Ovary (tissue), 9 donors: ENCODE measurements around the gene NLRP9. TPM values are rescaled to one million over a fixed set of nuclear protein-coding genes. Genes with fewer than 3 reads are reported as not detected.

Source experiments
- DNase-seq, 5 donors: peaks; one replicate each; pipeline ENCODE4 v3.0.0-alpha.2; 2019 to 2020
- H3K27ac ChIP-seq, 2 donors: fragments of 200-600 bp; one replicate each; pipeline versions ENCODE4 v1.5.1 to v1.8.0; 2019 to 2022
- H3K27me3 ChIP-seq: fragments of 200-600 bp; one replicate; pipeline ENCODE4 v1.8.0; 2022
- H3K36me3 ChIP-seq: fragments of 200-600 bp; sonication (generic); one replicate; pipeline ENCODE4 v1.5.1; 2019
- H3K4me1 ChIP-seq: one replicate; pipeline ENCODE4 v1.8.1; 2013; ENCODE audit warnings: mild to moderate bottlenecking, moderate library complexity; ENCODE audit not compliant: insufficient read depth
- H3K4me3 ChIP-seq: fragments of 200-600 bp; sonication (generic); one replicate; pipeline ENCODE4 v1.5.1; 2017
- H3K9me3 ChIP-seq, 2 donors: fragments of 200-600 bp in 1 of 2; sonication (generic) in 1 of 2; one replicate each; pipeline versions ENCODE4 v1.5.1 to v1.8.1; 2013 to 2019; ENCODE audit warnings: mild to moderate bottlenecking in 1 of 2, moderate library complexity in 1 of 2
- EP300 ChIP-seq: sonication (generic); formaldehyde crosslinking; IDR thresholded peaks from one replicate; pipeline ENCODE4 v1.6.1; 2017; ENCODE audit warnings: antibody characterized with exemption
- POLR2A ChIP-seq: fragments of 450-650 bp; IDR thresholded peaks from one replicate; pipeline ENCODE4 v1.6.1; 2017; ENCODE audit warnings: antibody characterized with exemption, mild to moderate bottlenecking, moderate library complexity
- WGBS, 3 donors: extraction: QIAGEN DNeasy Blood & Tissue Kit in 1 of 3; methylation state at CpG; one replicate each; pipeline versions ENCODE4 v1.1.5 to v1.1.7; 2013 to 2017; 5-methylcytosine and 5-hydroxymethylcytosine counted together
- intact Hi-C, 4 donors: fragments of 100-400 bp; cut with DNase I; formaldehyde crosslinking; loops; one replicate each; pipeline versions ENCODE4 v1.11.0 to v1.15.1; 2022 to 2023
- polyA plus RNA-seq, 2 donors: library from polyadenylated mRNA; stranded (reverse); fragments of 200-250 nt in 1 of 2; fragments of 350-450 nt in 1 of 2; fragmentation: Illumina TruSeq in 1 of 2; extraction: RNeasy Lipid Tissue Mini Kit (QIAGEN cat#74804) in 1 of 2; gene quantifications; one replicate each; pipeline ENCODE4 v1.2.3, GENCODE V29; 2013 to 2014
- total RNA-seq, 7 donors: library from RNA; depleted of rRNA in 2 of 7; stranded (reverse); fragments of >200 nt in 2 of 7; fragmentation: NEBNext Ultra II Directional in 3 of 7; extraction: Animal tissue kit (Norgen Biotek cat#: 25700) in 3 of 7; gene quantifications; one replicate each; pipeline versions ENCODE4 v1.1.0 to v1.2.4, GENCODE V29; 2016 to 2023
- TF ChIP-seq, protein P1 (sequence below), 3 donors: fragments of 450-650 bp in 2 of 3; fragments of 200-600 bp in 1 of 3; IDR thresholded peaks; one replicate each; pipeline versions ENCODE4 v1.5.1 to v1.8.0; 2016 to 2022; ENCODE audit warnings: antibody characterized with exemption in 3 of 3, mild to moderate bottlenecking in 1 of 3
- donor health status: DM: no; HTN: no; CAD: no; lungs with moderate emphysema.
- donor health status: DM: no; HTN: no; CAD: no.
- donor health status: Bipolar disorder and iron deficiency.
- donor health status: DM: yes; HTN: yes; CAD: no.
- donor health status: DM: no; HTN: no; CAD: no.
- donor health status: DM: yes; HTN: yes; CAD: no.

The NLRP9 gene
- total and polyA plus RNA-seq, 9 donors: 0.17 to 0.80 TPM; not detected in 7

DNA sequence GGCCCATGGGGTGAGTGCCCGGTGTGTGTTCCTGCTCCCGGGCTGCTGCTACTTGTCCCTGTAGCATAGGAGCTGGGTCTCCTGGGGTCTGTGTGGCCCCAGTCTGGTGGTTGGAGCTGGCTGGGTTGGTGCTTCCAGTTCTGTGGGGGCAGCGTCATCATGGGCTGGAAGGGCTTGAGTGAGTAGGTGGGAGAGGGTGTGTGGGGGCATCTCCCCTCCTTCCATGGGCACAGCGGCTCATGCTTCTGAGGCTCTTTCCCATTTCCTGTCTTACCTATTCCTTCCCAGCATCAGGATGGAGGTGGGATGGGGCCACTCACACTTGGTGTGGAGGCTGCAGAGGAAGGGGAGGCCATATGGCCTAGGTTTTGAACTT is 71.2 kb downstream of the NLRP9 start:
- Histone ChIP-seq H3K27me3 (no peaks in the 10 kb centered on the region), H3K36me3 (no peaks in the 10 kb centered on the region), H3K4me3 (no peak overlapping the region), H3K27ac (no peak overlapping the region), H3K9me3 (no peaks in the 10 kb centered on the region), H3K4me1 (no peaks in the 10 kb centered on the region)
- 91 to 95% (median 93%) methylated on average over 4 of the region's 4 CpGs for WGBS, 3 donors
- DNase-seq: no peak
- intact Hi-C loops: no loop called here
- TF ChIP-seq POLR2A (no peak), EP300 (no peak)
- TF ChIP-seq, protein P1, sequence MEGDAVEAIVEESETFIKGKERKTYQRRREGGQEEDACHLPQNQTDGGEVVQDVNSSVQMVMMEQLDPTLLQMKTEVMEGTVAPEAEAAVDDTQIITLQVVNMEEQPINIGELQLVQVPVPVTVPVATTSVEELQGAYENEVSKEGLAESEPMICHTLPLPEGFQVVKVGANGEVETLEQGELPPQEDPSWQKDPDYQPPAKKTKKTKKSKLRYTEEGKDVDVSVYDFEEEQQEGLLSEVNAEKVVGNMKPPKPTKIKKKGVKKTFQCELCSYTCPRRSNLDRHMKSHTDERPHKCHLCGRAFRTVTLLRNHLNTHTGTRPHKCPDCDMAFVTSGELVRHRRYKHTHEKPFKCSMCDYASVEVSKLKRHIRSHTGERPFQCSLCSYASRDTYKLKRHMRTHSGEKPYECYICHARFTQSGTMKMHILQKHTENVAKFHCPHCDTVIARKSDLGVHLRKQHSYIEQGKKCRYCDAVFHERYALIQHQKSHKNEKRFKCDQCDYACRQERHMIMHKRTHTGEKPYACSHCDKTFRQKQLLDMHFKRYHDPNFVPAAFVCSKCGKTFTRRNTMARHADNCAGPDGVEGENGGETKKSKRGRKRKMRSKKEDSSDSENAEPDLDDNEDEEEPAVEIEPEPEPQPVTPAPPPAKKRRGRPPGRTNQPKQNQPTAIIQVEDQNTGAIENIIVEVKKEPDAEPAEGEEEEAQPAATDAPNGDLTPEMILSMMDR (IDR thresholded peaks at IDR 0.05): no peak

GRCh38 chr19:55666343-55667005 is 71.7 kb downstream of the NLRP9 start:
- no peak for DNase-seq
- intact Hi-C loops: no loop called here
- H3K27ac ChIP-seq: no peak overlapping the region
- TF ChIP-seq, protein P1 (IDR thresholded peaks at IDR 0.05): no peak
- TF ChIP-seq EP300: no peak
- TF ChIP-seq POLR2A: no peak
- no peaks in the 10 kb centered on the region for H3K27me3 ChIP-seq
- H3K4me1 ChIP-seq: no peaks in the 10 kb centered on the region
- 77 to 84% (median 77%) methylated on average over 12 of the region's 12 CpGs for WGBS, 3 donors
- no peaks in the 10 kb centered on the region for H3K36me3 ChIP-seq
- H3K4me3 ChIP-seq: no peak overlapping the region
- no peaks in the 10 kb centered on the region for H3K9me3 ChIP-seq

DNA sequence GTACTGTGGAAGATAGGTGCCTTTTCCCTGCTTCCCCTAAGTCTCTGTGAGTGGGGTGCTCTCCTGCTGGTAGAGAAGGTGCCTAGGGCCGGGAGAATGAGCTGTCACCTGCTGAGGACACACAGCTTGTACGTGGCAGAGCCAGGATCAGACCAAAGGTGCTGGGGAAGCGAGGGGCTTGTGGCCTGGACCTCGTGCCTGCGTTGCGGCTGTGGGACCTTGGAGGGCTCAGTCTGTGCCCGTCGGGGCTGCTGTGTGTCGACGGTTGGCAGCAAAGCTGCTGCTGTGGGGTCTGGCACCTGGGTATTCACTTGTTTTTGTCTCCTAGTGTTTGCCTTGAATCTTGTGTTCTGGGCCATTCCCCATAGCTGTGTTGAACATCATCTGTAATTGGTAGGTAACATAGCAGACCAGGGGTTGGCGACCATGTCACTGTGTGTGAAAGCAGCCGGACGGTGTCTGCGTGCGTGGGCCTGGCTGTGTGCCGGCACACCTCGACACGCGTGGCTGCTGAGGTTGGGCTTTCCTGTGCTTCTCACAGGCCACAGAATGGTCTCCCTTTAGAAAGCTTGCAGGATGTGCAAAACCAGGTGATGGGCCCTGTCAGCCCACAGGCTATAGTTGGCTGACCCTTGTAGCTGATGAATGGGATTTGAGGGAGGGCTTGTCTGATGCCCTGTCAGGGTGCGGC is 74.2 kb downstream of the NLRP9 start:
- Histone ChIP-seq H3K4me3 (no peak overlapping the region), H3K27ac (no peak overlapping the region), H3K9me3 (no peaks in the 10 kb centered on the region), H3K36me3 (no peaks in the 10 kb centered on the region), H3K4me1 (peaks cover 5% of the 10 kb centered on the region), H3K27me3 (no peaks in the 10 kb centered on the region)
- intact Hi-C loops: no loop called here
- no peak for DNase-seq
- TF ChIP-seq EP300 (no peak), POLR2A (no peak)
- TF ChIP-seq, protein P1 (IDR thresholded peaks at IDR 0.05): no peak
- WGBS, 3 donors: 78 to 82% (median 78%) methylated on average over 20 of the region's 20 CpGs

GRCh38 chr19:55661826-55662225 is 76.4 kb downstream of the NLRP9 start:
- Histone ChIP-seq H3K27me3 (no peaks in the 10 kb centered on the region), H3K9me3 (no peaks in the 10 kb centered on the region), H3K27ac (no peak overlapping the region), H3K4me1 (peaks cover 11% of the 10 kb centered on the region), H3K36me3 (no peaks in the 10 kb centered on the region), H3K4me3 (no peak overlapping the region)
- WGBS, 3 donors: 62 to 70% (median 66%) methylated on average over 7 of the region's 7 CpGs
- intact Hi-C loops: no loop called here
- DNase-seq: no peak
- no peak for TF ChIP-seq POLR2A
- no peak for TF ChIP-seq EP300
- TF ChIP-seq, protein P1 (IDR thresholded peaks at IDR 0.05): no peak
